ENCODE data around the gene NT5M. TPM values are rescaled to one million over a fixed set of nuclear protein-coding genes. Genes with fewer than 3 reads are reported as not detected.

Gene NT5M
- total RNA-seq, 1 experiment from 2014 or later: 6.6 TPM

DNA sequence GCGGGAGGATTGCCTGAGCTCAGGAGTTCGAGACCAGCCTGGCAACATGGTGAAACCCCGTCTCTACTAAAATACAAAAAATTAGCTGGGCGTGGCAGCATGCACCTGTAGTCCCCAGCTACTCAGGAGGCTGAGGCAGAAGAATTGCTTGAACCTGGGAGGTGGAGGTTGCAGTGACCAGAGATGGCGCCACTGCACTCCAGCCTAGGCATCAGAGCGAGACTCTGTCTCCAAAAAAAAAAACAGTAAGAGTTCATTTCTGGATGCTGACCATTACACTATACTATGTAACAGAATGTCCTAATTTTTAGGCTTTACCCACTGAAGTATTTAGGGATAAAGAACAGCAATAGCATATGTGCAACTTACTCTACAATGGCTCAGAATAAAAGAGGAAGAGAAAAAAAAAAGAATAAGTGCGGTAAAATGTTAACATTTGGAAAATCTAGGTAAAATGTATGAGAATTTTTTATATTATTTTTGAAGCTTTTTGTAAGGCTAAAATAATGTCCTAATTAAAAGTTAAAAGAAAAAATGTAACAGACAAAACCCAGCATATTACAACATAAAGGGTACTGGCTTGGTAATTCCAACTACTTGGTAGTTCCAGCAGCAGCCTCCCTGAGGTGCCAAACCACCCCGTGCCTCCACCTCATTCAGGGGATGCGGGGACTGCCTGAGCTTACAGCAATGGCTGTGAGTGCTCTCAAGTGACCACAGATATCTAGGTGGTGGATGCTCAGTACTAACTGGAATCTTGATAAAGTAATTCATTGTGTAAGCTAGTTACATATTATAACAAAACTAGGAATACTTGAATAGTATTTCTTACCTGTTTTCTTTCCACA lies 33.0 kb upstream of the NT5M start:
- H3K4me3 Mint-ChIP-seq: no peak overlapping the region

More for the DNA sequence above, 33.0 kb upstream of the NT5M start:
- H2BK12ac ChIP-seq (ENCODE audit: insufficient read length, low read depth, low read length): no peak overlapping the region
- no peak overlapping the region for H3K27ac ChIP-seq (ENCODE audit: insufficient read length, low read depth, low read length)
- H4K8ac ChIP-seq (replicated peaks; ENCODE audit: insufficient read length, low read depth, low read length): no peak overlapping the region
- H4K20me1 ChIP-seq (ENCODE audit: control insufficient read depth, insufficient read depth, insufficient read length): no peaks in the 10 kb centered on the region
- Mint-ChIP-seq H3K27ac (no peak overlapping the region), H3K9me3 (no peaks in the 10 kb centered on the region), H3K27me3 (ENCODE audit: low read depth) (no peaks in the 10 kb centered on the region), H3K36me3 (ENCODE audit: insufficient read depth in 1 of 3, low read depth in 3 of 3) (peaks cover 23 to 79% (median 55%) of the 10 kb centered on the region in 3 experiments), H3K4me1 (no peaks in the 10 kb centered on the region)
- no peak overlapping the region for H4K5ac ChIP-seq (ENCODE audit: insufficient read length, low read depth, low read length)
- H2BK20ac ChIP-seq (ENCODE audit: low read depth, low read length, poor library complexity, severe bottlenecking): no peak overlapping the region
- H2AK5ac ChIP-seq (ENCODE audit: insufficient read length, low read length): no peak overlapping the region
- no peak overlapping the region for H3K4me2 ChIP-seq (ENCODE audit: insufficient read depth, insufficient read length, low read length)
- H3K23ac ChIP-seq (ENCODE audit: insufficient read length, low read depth, low read length): no peak overlapping the region
- DNase-seq: peak; percentile 60
- no peak overlapping the region for H3T11ph ChIP-seq (ENCODE audit: low read length)
- H3K9ac ChIP-seq (ENCODE audit: extremely low read depth, insufficient read length, low read length): no peak overlapping the region
- peaks cover 4% of the 10 kb centered on the region for H3K79me1 ChIP-seq (ENCODE audit: insufficient read depth, low read depth, low read length, poor library complexity, severe bottlenecking)
- no peak overlapping the region for H4K91ac ChIP-seq (ENCODE audit: insufficient read length, low read depth, low read length)
- no peak overlapping the region for H3K4ac ChIP-seq (ENCODE audit: low read depth, low read length)
- WGBS (ENCODE audit: extremely low coverage, insufficient read length, low lambda C conversion rate): 100% methylated on average over 1 of the region's 9 CpGs
- no peak overlapping the region for H2AFZ ChIP-seq (ENCODE audit: low read length)
- no peak overlapping the region for H3K18ac ChIP-seq (ENCODE audit: insufficient read length, low read depth, low read length)
- TF ChIP-seq, protein P1, sequence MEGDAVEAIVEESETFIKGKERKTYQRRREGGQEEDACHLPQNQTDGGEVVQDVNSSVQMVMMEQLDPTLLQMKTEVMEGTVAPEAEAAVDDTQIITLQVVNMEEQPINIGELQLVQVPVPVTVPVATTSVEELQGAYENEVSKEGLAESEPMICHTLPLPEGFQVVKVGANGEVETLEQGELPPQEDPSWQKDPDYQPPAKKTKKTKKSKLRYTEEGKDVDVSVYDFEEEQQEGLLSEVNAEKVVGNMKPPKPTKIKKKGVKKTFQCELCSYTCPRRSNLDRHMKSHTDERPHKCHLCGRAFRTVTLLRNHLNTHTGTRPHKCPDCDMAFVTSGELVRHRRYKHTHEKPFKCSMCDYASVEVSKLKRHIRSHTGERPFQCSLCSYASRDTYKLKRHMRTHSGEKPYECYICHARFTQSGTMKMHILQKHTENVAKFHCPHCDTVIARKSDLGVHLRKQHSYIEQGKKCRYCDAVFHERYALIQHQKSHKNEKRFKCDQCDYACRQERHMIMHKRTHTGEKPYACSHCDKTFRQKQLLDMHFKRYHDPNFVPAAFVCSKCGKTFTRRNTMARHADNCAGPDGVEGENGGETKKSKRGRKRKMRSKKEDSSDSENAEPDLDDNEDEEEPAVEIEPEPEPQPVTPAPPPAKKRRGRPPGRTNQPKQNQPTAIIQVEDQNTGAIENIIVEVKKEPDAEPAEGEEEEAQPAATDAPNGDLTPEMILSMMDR (conservative IDR thresholded peaks at IDR 0.05): peak; percentile 79
- H3K23me2 ChIP-seq (ENCODE audit: insufficient read length, low read depth, low read length, poor library complexity, severe bottlenecking): no peaks in the 10 kb centered on the region
- no peaks in the 10 kb centered on the region for H3K4me1 ChIP-seq (ENCODE audit: insufficient read depth, low read length)
- no peaks in the 10 kb centered on the region for H3K9me3 ChIP-seq (ENCODE audit: control insufficient read depth, low read depth, low read length)
- H3K27me3 ChIP-seq (ENCODE audit: insufficient read depth, low read length): no peaks in the 10 kb centered on the region
- no peaks in the 10 kb centered on the region for H3K79me2 ChIP-seq (ENCODE audit: insufficient read depth, low read length)
- no peak overlapping the region for H2BK15ac ChIP-seq (ENCODE audit: low read depth, low read length)
- no peak overlapping the region for H2BK5ac ChIP-seq (ENCODE audit: insufficient read length, low read length)
- H3K14ac ChIP-seq (ENCODE audit: insufficient read depth, low read length): no peak overlapping the region
- no peak overlapping the region for H2BK120ac ChIP-seq (ENCODE audit: low read depth, low read length, poor library complexity, severe bottlenecking)
- no peak overlapping the region for H3K56ac ChIP-seq (ENCODE audit: insufficient read length, low read depth, low read length)

Measured in H9 (cell line).